Measurements from ENCODE around the gene CHST12.
"Not testable (repeated sequence)": the region's sequence is repeated elsewhere in the genome, so short reads cannot be mapped to it uniquely, and the experiment has no call there.

Gene CHST12

DNA sequence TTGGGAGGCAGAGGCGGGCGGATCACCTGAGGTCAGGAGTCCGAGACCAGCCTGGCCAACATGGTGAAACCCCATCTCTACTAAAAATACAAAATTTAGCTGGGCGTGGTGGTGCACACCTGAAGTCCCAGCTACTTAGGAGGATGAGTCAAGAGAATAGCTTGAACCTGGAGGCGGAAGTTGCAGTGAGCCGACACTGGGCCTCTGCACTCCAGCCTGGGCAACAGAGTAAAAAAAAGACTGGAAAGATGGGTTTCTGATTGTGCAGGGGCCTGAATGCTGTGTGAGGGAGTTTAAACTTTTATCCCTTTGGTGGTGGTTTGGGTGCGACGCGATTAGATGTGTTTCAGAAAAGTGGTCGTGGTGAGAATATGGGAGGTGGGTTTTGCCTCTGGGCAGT is 1.8 kb downstream of the CHST12 start:
- DNase-seq, result no peak

DNA sequence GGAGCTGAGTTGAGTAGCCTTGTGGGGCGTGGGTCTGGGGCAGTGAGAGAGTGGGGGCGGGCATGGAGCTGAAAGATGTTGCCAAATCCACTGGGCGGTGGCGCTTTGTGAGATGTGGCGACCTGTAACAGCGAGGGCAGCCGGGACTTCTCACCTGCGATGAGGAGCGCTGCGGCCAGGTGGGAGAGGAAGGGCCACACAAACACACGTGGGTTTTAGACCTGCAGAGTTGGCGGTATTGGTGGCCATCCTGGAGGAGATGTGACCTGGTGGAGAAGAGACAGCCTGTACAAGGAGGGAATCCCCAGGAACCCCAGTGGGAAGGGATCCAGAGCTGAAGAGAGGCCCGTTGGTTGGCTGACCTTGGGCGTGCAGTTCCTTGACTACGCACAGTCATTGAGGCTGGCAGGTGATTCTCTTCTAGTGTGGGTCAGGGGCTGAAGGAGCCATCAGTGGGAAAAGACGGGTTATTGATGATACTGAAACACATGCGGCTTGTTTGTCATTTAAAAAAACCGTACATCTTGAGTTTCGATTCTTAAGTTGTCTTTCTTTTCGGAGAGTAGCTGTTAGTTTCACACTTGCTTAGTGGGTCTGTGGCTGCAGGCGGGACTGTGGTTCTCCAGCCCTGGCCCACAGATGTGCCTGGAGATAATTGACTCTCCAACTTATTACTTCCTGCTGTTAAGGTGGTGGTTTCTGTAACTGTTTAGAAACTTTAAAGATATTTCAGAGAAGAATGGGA is 2.4 kb downstream of the CHST12 start:
- peak; percentile 73 for DNase-seq

DNA sequence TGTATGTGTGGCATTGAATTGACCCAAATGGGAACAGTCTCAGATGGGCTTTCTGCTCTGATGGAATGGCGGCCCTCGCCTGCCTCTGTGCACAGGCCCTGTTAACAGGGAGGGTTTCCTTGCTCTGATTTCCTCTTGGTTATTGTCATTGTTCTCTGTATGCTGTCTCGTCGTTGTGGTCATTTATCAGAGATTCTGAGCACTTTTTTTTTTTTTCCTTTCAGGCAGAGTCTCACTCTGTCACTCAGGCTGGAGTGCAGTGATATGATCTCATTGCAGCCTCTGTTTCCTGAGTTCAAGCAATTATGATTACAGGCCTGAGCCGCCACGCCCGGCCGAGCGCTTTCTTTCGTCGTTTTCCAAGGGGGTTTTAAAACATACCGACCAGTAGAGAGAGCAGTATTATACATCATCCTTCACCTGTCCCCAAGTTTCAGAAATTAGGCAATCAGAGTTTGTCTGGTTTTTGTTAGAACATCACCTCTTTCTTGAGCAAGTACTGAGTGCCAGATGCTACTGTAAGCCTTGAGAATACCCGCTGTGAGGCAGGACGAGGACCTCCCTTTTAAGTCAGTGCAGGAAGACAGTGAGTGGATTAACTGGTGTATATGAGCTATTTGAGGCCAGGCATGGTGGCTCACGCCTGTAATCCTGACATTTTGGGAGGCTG is 6.5 kb downstream of the CHST12 start:
- peak; percentile 31 for DNase-seq

DNA sequence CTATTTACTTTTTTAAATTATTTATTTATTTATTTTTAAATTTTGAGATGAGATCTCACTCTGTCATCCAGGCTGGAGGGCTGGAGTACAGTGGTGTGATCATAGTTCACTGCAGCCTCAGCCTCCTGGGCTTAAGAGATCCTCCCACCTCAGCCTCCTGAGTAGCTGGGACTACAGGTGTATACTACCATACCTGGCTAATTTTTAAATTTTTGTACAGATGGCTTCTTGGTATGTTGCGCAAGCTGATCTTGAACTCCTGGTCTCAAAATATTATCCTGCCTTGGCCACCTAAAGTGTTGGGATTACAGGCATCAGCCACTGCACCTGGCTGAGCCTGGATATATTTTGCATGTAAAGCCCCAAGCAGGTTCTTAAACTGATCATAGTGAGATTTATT is 7.6 kb downstream of the CHST12 start:
- no peak for DNase-seq

DNA sequence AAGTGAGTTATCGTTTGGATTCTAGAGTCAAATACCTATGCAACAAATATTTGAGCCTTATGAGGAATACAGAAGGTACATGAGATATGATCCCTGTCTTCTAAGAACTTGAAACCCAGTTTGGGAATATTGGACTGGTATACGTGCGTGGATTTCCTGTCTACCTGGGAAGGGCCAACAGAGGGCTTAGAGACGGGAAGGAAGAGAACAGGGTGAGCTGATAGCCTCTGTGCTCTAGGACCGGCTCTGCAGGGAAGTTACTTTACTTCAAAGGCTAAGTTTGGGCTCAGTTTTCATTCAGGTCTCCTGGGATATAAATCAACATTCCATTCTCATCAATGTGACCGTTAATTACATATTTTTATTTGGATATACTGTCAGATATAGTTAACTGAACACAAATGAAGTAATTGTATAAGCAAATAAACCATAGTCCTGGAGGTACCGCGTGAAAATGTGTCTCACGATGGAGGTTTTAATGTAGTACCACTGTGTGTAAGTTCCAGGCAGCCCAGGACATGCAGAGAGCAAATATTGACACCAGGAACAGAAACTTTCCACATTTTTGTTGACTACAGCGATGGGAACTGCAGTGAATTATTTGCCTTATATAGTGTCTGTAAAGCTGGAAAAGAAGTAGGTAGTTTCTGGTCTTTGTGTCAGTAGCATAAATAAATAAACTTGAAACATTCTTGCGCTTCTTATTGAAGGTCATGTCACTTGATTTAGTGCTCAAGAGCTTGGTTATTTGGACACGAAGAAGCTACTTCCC is 8.6 kb downstream of the CHST12 start:
- DNase-seq, result no peak

DNA sequence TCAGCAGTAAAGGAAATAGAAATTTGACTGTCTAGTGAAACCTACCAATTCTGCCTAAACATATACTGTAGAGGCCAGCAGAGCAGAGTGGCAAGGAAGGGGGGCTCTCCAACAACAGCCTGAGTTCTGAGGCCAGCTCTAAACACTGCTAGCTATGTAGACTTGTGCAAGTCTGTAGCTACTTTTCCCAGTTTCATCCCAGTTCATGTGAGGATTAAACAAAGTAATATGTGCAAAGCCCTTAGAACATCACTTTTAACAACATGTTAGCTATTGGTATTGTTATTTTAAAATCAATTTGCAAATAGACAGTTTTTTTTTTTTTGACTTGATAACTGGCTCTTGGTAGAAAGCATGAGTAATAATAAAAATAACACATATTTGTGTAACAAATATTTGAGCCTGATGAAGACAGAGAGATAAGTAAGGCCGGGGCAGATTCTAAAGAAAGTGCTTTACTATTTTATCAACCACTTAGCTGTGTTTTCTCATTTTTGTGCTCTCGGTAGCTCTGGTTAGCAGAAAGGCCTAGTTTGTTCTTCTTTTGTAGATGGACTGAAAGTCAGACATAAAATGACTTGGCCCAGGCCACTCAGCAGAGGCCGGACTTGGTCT is 9.3 kb downstream of the CHST12 start:
- no peak for DNase-seq

DNA sequence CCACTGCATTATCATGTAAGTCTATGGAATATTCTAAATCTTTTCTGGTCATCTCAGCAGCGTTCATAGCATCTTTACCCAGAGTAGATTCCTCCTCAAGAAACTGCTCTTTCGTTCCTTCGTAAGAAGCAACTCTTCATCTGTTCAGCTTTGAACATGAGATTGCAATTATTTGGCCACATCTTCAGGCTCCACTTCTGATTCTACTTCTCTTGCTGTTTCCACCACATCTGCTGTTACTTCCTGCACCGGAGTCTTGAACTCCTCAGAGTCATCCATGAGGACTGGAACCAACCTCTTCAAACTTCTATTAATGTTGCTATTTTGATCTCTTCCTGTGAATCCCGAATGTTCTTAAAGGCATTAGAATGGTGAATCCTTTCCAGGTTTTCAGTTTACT is 12.7 kb downstream of the CHST12 start:
- no peak for DNase-seq

DNA sequence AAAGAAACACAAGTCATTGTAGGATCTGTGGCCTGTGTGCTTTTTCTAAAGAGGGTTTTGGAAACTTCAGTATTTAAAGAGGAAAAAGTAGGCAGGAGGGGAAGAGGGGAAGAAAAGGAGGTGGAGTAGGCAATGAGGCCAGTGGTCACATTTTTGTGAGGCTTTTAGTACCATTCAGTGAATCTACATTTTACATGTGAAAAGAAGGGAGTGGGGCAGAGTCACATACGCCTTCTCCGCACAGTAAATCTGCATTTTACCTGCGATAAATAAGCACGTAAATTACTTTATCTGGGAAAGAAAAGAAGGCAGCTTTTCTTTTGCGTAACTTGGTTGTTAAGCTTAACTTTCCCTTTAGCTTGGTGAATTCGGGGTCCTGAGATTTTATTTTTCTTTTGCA is 13.2 kb downstream of the CHST12 start:
- DNase-seq, result no peak

DNA sequence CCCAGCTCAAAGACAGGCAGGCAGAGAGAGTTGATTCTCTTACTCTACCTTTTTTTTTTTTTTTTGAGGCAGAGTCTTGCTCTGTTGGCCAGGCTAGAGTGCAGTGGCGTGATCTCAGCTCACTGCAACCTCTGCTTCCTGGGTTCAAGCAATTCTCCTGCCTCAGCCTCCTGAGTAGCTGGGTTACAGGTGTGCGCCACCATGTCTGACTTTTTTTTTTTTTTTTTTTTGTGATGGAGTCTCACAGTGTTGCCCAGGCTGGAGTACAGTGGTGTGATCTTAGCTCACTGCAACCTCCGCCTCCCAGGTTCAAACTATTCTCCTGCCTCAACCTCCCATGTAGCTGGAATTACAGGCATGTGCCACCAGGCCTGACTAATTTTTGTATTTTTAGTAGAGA is 13.8 kb downstream of the CHST12 start:
- DNase-seq, result not testable (repeated sequence)

DNA sequence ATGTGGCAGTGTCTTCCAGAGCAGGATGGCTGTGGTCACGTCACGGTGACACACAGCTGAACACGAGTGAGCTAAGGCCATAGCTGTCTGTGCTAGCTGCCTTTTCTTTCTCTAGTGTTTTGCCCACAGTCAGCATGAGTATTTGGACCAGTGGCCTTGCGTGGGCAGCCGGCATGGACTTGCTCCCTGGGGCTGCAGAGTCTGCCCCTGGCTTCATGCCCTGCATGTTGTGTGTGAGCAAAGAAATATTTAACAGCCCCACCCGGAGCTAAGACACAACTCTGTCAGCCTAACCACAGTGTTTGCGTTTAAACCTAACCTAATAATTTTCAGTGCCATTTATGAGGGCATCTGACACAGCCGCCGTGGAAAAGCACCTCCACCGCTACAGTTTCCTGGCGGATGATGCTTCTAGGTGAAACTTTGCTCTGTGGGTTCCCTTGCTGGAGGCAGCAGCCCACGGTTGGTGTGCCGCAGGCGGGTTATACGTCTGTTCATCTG is 14.6 kb downstream of the CHST12 start:
- DNase-seq, result peak; percentile 68

DNA sequence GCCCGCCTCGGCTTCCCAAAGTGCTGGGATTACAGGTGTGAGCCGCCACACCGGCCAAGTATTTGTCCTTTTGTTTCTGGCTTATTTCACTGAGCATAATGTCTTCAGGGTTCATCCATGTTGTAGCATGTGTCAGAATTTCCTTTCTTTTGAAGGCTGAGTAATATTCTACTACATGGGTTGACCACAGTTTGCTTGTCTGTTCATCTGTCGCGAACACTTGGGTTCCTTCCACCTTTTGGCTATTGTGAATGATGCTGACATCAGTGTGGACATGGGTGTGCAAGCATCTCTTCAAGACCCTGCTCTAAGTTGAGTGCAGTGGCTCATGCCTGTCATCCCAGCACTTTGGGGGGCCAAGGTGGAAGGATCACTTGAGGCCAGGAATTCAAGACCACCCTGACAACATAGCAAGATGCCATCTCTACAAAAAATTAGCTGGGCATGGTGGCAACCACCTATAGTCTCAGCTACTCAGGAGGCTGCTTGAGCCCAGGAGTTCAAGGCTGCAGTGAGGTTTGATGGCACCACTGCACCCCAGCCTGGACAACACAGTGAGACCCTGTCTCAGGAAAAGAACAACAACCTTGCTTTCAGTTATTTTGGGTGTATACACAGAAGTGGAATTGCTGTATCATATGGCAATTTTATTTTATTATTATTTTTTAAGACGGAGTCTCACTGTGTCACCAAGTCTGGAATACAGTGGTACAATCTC is 17.0 kb downstream of the CHST12 start:
- DNase-seq, result no peak

DNA sequence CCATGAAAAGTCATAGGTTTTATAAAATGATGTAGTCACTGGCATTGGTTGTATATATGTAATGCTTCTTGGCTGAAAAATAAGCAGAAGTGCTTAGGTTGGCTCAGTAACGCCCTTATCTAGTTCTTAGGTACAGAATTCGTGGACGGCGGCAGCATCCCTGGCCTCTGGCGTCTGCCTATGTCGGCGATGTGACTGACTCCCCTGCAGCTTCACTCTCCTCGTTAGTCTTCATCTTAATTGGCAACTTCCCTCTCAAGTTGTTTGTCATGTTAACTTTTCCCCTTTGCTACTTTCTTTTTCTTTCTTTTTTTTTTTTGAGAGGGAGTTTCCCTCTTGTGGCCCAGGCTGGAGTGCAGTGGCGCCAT is 18.5 kb downstream of the CHST12 start:
- DNase-seq, result no peak

DNA sequence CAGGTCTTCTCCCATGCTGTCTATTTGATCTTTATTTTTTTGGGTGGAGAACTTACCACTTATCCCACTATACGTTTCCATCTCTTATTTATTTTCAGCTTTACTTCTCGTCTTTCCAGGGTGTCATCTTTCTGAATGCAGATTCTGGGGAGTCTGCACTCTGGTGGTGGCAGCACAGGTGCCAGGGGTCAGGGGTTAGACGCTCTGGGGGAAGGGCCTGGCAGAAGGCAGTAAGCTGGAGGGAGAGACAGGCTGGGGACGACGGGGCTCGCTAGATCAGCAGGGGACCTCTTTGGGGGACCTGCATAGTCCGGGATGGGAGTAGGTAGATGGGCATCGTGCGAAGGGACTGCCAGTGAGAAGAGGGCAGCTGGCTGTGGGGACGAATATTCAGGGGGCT is 22.3 kb downstream of the CHST12 start:
- DNase-seq, result no peak

DNA sequence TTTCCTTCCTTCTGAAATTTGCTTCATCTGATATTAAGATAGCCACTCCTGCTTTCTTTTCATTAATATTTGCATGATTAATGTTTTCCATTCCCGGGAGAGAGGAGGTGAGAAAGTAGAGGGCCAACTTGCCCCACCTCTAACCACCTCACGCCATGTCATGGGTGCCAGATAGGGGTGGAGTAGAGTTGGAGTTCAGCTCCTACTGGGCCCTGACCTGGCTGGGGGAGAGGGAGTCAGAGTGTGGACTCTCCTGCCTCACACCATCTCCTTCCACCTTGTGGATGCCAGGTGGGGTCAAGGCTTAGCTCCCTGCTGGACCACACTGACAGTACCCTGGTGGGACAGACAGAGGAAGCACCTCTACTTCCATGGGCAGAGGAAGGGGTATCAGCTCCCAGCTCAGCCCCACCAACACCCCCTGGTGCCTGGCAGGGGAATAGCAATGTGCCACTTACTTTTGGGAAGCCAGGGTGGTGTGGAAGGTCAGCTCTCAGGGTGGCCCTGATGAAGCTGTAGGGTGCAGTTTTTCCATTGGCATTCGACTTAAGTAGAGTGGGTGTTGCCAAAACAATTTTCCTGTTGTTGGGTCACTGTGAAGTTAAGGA is 28.0 kb downstream of the CHST12 start:
- peak; percentile 51 for DNase-seq

DNA sequence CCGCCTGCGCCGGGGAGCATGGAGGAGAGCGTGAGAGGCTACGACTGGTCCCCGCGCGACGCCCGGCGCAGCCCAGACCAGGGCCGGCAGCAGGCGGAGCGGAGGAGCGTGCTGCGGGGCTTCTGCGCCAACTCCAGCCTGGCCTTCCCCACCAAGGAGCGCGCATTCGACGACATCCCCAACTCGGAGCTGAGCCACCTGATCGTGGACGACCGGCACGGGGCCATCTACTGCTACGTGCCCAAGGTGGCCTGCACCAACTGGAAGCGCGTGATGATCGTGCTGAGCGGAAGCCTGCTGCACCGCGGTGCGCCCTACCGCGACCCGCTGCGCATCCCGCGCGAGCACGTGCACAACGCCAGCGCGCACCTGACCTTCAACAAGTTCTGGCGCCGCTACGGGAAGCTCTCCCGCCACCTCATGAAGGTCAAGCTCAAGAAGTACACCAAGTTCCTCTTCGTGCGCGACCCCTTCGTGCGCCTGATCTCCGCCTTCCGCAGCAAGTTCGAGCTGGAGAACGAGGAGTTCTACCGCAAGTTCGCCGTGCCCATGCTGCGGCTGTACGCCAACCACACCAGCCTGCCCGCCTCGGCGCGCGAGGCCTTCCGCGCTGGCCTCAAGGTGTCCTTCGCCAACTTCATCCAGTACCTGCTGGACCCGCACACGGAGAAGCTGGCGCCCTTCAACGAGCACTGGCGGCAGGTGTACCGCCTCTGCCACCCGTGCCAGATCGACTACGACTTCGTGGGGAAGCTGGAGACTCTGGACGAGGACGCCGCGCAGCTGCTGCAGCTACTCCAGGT is 29.7 kb downstream of the CHST12 start:
- DNase-seq, result no peak

DNA sequence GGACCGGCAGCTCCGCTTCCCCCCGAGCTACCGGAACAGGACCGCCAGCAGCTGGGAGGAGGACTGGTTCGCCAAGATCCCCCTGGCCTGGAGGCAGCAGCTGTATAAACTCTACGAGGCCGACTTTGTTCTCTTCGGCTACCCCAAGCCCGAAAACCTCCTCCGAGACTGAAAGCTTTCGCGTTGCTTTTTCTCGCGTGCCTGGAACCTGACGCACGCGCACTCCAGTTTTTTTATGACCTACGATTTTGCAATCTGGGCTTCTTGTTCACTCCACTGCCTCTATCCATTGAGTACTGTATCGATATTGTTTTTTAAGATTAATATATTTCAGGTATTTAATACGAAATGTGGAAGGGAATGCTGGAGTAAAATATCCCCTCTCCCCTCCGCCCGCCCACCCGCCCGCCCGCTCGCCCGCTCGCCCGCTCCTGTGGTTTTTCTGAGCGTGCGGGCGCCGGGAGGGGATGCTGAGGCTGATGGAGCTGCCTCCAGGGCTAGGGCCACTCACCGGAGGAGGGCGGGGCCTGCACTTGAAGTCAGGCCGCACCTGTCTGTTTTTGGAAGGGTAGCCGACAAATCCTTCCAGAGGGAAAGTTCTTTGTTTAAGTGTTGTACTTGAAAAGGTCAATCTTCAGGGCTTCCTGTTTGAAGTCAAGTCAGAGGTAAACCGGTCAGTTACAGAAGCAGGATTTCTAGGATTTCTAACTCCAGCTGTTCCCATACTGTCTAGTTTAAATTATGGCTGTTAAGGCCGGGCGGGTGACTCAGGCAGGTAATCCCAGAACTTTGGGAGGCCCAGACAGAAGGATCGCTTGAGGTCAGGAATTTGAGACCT is 30.5 kb downstream of the CHST12 start:
- no peak for DNase-seq

DNA sequence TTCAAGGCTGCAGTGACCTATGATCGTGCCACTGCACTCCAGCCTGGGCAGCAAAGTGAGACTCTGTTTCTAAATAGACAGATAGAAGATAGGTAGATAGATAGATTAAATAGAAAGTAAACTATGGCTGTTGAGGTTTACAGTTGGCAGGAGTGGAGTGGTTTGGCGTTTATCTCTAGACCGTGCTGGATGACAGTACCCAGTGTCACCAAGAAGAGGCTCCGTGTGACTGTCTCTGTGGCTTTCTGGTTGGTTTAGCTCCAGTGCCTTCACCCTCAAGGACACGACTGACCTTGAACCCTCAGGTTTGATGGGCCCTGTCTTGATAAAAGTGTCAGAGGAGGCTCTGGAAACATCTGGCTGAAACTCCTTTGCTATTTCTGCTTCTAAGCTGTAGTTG is 31.7 kb downstream of the CHST12 start:
- no peak for DNase-seq

DNA sequence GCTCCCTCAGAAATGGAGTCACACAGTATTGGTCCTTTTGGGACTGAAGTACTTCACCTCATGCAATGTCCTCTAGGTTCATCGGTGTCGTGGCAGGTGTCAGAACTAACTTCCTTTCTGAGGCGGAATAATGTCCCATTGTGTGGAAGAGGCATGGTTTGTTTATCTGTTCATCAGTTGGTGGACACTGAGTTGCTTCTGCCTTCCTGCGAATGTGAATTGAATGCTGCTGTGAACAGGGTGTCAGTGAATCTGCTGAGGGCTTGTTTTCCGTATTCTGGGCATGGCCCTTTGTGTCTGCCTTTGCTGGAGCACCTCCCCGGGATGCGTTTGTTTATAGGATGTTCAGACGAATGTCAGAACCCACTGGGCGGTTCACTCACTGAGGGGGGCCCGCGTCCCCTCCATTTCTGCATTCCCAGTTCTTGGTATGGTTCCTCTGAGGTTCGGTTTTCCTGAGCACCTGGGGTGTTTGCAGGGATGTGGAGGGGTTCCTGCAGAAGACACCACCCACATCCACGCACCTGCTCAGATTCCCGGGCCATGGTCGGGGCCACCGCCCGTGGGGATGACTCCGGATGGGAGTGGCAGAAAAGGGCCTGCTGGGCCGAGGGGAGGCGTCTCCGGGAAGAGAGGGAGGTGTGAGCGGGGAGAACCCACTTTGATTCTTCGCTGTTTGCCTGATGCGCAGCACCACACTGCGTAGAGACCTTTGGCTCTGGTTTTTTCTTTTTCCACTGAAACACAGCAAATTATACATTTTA is 33.1 kb downstream of the CHST12 start:
- DNase-seq, result no peak

DNA sequence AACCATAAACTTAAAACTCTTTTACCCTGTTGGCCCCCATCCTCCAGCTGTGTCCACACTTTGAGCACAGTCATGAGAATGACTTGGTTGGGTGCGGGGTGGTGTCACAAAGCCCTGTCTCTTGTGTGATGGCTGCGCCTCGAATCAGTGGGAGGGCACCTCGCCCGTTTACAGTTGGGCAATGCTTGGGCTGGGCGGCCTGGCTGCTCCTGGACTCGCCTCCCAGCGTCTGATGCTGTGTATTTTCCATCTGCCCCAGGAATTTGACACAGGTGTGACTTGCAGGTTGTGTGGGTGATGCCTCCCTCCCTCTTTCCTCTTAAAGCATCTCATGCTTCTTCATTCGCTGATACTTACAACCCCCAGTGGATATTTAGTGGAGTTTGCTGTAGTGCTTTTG is 33.7 kb downstream of the CHST12 start:
- no peak for DNase-seq
